H4 (cell line): Measurements from ENCODE around the gene CTNNA1. TPM values are rescaled to one million over a fixed set of nuclear protein-coding genes. Genes with fewer than 3 reads are reported as not detected.
"Not testable (repeated sequence)": the region's sequence is repeated elsewhere in the genome, so short reads cannot be mapped to it uniquely, and the experiment has no call there.

ENCODE experiments used
- DNase-seq: peaks from one replicate; pipeline ENCODE4 v3.0.0-alpha.2; 2015; ENCODE audit warnings: low spot score
- total RNA-seq: library from RNA; depleted of rRNA; stranded (reverse); fragments of >200 nt; shearing (Covaris generic); gene quantifications from 2 replicates; pipeline ENCODE4 v1.2.3, GENCODE V29; 2014

Gene CTNNA1
- total RNA-seq, 1 experiment from 2014 or later: 228 TPM

- no peak for DNase-seq
Measured at GRCh38 chr5:138898299-138898698, 145.1 kb downstream of the CTNNA1 start.

- no peak for DNase-seq
Measured at GRCh38 chr5:138898742-138899141, 145.5 kb downstream of the CTNNA1 start.

- no peak for DNase-seq
Measured at GRCh38 chr5:138900281-138900965, 147.2 kb downstream of the CTNNA1 start.

GRCh38 chr5:138901716-138902115 lies 148.5 kb downstream of the CTNNA1 start:
- DNase-seq: no peak

GRCh38 chr5:138903130-138903775 lies 150.0 kb downstream of the CTNNA1 start:
- no peak for DNase-seq

GRCh38 chr5:138905541-138905940 lies 152.3 kb downstream of the CTNNA1 start:
- no peak for DNase-seq

GRCh38 chr5:138909734-138910133 lies 156.5 kb downstream of the CTNNA1 start:
- DNase-seq: no peak

- DNase-seq: no peak
Measured at GRCh38 chr5:138910546-138911185, 157.4 kb downstream of the CTNNA1 start.

GRCh38 chr5:138911441-138911840 lies 158.2 kb downstream of the CTNNA1 start:
- no peak for DNase-seq

- no peak for DNase-seq
Measured at GRCh38 chr5:138912093-138912492, 158.9 kb downstream of the CTNNA1 start.

GRCh38 chr5:138913773-138914172 lies 160.5 kb downstream of the CTNNA1 start:
- DNase-seq: no peak

- no peak for DNase-seq
Measured at GRCh38 chr5:138914338-138914737, 161.1 kb downstream of the CTNNA1 start.

GRCh38 chr5:138918686-138919085 lies 165.5 kb downstream of the CTNNA1 start:
- DNase-seq: no peak

GRCh38 chr5:138920181-138920580 lies 167.0 kb downstream of the CTNNA1 start:
- DNase-seq: no peak

GRCh38 chr5:138921362-138921761 lies 168.1 kb downstream of the CTNNA1 start:
- not testable (repeated sequence) for DNase-seq

- DNase-seq: no peak
Measured at GRCh38 chr5:138922494-138922893, 169.3 kb downstream of the CTNNA1 start.

GRCh38 chr5:138925090-138925635 lies 171.9 kb downstream of the CTNNA1 start:
- DNase-seq: no peak

- no peak for DNase-seq
Measured at GRCh38 chr5:138926257-138926656, 173.0 kb downstream of the CTNNA1 start.

GRCh38 chr5:138926688-138927448 lies 173.6 kb downstream of the CTNNA1 start:
- DNase-seq: no peak

GRCh38 chr5:138927544-138927943 lies 174.3 kb downstream of the CTNNA1 start:
- DNase-seq: no peak

GRCh38 chr5:138927979-138928378 lies 174.8 kb downstream of the CTNNA1 start:
- no peak for DNase-seq

- DNase-seq: no peak
Measured at GRCh38 chr5:138929571-138929955, 176.3 kb downstream of the CTNNA1 start.
